Measurements from ENCODE around the gene LYRM1.

GRCh38 chr16:20874088-20874581, 26.4 kb upstream of the LYRM1 start:
- no peak for TF ChIP-seq CTCF (IDR thresholded peaks at IDR 0.05; ENCODE audit: poor library complexity)
- TF ChIP-seq EZH2phosphoT487 (IDR thresholded peaks at IDR 0.05; ENCODE audit: low read depth, severe bottlenecking, unreplicated experiment) = no peak
- no peak for TF ChIP-seq EZH2 (IDR thresholded peaks at IDR 0.05; ENCODE audit: borderline replicate concordance)

Measured in hepatocyte (in vitro differentiated cells).